Measurements from ENCODE around the gene RXRA. TPM values are rescaled to one million over a fixed set of nuclear protein-coding genes. Genes with fewer than 3 reads are reported as not detected.

The RXRA gene
- total RNA-seq, 4 donors from 2014 or later = 27.3 to 70.5 (median 58.6) TPM

DNA sequence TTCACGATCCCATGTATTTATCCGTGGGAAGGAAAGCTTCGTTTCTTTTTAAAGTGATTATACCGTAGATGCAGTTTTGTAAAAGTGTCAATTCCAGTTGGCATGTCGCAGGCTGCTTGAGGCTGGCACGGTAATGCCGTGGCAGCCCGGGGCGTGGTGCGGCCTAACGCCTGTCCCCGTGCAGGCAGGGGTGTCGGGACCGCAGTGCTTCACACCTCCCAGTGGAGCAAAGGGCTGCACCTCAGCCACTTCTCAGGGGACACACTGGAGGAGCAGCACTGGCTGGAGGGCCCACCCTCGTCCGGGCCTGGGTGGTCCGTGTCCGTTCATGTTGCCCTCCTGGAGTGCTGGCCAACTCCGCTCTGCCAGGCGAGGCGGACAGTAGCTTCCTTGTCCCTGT is 103.2 kb downstream of the RXRA start:
- intact Hi-C loops (cut with DNase I; ENCODE audit: low total_unique reads) = no loop called here
- peaks cover 16 to 34% (median 19%) of the 10 kb centered on the region in 4 donors for H3K4me1 ChIP-seq
- H3K27ac ChIP-seq = no peak overlapping the region
- no peak overlapping the region for H3K4me3 ChIP-seq
- H3K36me3 ChIP-seq = peaks cover 0 to 3% (median 0%) of the 10 kb centered on the region in 4 donors
- H3K27me3 ChIP-seq = no peaks in the 10 kb centered on the region
- no peaks in the 10 kb centered on the region for H3K9me3 ChIP-seq
- no peak for DNase-seq
- TF ChIP-seq POLR2A (IDR thresholded peaks at IDR 0.05) = no peak
- TF ChIP-seq EP300 (IDR thresholded peaks at IDR 0.05; ENCODE audit: low read depth) = no peak
- TF ChIP-seq POLR2AphosphoS5 (IDR thresholded peaks at IDR 0.05) = no peak
- TF ChIP-seq, protein P1, sequence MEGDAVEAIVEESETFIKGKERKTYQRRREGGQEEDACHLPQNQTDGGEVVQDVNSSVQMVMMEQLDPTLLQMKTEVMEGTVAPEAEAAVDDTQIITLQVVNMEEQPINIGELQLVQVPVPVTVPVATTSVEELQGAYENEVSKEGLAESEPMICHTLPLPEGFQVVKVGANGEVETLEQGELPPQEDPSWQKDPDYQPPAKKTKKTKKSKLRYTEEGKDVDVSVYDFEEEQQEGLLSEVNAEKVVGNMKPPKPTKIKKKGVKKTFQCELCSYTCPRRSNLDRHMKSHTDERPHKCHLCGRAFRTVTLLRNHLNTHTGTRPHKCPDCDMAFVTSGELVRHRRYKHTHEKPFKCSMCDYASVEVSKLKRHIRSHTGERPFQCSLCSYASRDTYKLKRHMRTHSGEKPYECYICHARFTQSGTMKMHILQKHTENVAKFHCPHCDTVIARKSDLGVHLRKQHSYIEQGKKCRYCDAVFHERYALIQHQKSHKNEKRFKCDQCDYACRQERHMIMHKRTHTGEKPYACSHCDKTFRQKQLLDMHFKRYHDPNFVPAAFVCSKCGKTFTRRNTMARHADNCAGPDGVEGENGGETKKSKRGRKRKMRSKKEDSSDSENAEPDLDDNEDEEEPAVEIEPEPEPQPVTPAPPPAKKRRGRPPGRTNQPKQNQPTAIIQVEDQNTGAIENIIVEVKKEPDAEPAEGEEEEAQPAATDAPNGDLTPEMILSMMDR (IDR thresholded peaks at IDR 0.05) = no peak
- 85 to 94% methylated on average over 4 to 21 of the region's 21 CpGs for WGBS, 2 donors (ENCODE audit: low coverage in 1 of 2)
- in situ Hi-C loops (cut with MboI; ENCODE audit: low pct_ligation_motif_present in 1 of 4, low pct_unique_long_range_greater_than_20kb in 1 of 4, low sequenced_read_pairs in 3 of 4) = no loop called here

- peaks cover 0 to 3% (median 0%) of the 10 kb centered on the region in 4 donors for H3K36me3 ChIP-seq
- peaks cover 30 to 48% (median 32%) of the 10 kb centered on the region in 4 donors for H3K4me1 ChIP-seq
- 83% methylated on average over 6 of the region's 6 CpGs; no CpG with 5 or more reads in 1 of the 2 donors for WGBS, 2 donors (ENCODE audit: low coverage in 1 of 2)
- no peaks in the 10 kb centered on the region for H3K27me3 ChIP-seq
- TF ChIP-seq POLR2A (IDR thresholded peaks at IDR 0.05) = no peak
- TF ChIP-seq, protein P1 (IDR thresholded peaks at IDR 0.05) = no peak
- TF ChIP-seq EP300 (IDR thresholded peaks at IDR 0.05; ENCODE audit: low read depth) = no peak
- TF ChIP-seq POLR2AphosphoS5 (IDR thresholded peaks at IDR 0.05) = no peak
- H3K4me3 ChIP-seq = no peak overlapping the region
- no peak for DNase-seq
- intact Hi-C loops (cut with DNase I; ENCODE audit: low total_unique reads) (loop anchor here (10.0 kb wide), 1 partner anchor 106 kb away; the partner anchor contains the start of gene RXRA), in situ Hi-C loops (cut with MboI; ENCODE audit: low pct_ligation_motif_present in 1 of 4, low pct_unique_long_range_greater_than_20kb in 1 of 4, low sequenced_read_pairs in 3 of 4) (no loop called here)
- no peaks in the 10 kb centered on the region for H3K9me3 ChIP-seq
- peak overlapping the region in 1 of 4 donors; percentile 88 for H3K27ac ChIP-seq
These were observed 104.8 kb downstream of the RXRA start for GRCh38 chr9:134431095-134431494.

DNA sequence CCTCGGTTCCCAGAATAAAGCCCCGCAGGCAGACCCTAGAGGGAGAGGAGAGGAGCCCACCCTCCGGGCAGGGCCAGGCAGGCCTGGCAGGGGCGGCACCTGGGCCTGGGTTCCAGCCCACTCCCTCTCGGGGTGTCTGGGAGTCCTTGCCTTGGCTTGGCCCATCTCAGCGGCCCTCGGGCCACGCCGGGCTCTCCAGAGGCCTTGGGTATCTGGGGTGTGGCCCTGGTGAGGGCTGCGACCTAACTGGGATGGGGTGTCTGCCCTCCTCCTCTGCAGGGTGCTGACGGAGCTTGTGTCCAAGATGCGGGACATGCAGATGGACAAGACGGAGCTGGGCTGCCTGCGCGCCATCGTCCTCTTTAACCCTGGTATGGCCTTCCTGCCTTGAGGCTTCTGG is 105.4 kb downstream of the RXRA start:
- Histone ChIP-seq H3K36me3 (peaks cover 0 to 3% (median 0%) of the 10 kb centered on the region in 4 donors), H3K27ac (peak overlapping the region in 2 of 4 donors; percentile 40 to 88), H3K9me3 (no peaks in the 10 kb centered on the region), H3K27me3 (no peaks in the 10 kb centered on the region), H3K4me1 (peaks cover 33 to 54% (median 36%) of the 10 kb centered on the region in 4 donors), H3K4me3 (no peak overlapping the region)
- TF ChIP-seq, protein P1 (IDR thresholded peaks at IDR 0.05) = no peak
- TF ChIP-seq POLR2AphosphoS5 (IDR thresholded peaks at IDR 0.05) (no peak), EP300 (IDR thresholded peaks at IDR 0.05; ENCODE audit: low read depth) (no peak), POLR2A (IDR thresholded peaks at IDR 0.05) (no peak)
- no peak for DNase-seq
- WGBS, 2 donors (ENCODE audit: low coverage in 1 of 2) = 91% methylated on average over 9 of the region's 16 CpGs; no CpG with 5 or more reads in 1 of the 2 donors
- intact Hi-C loops (cut with DNase I; ENCODE audit: low total_unique reads) = loop anchor here (10.0 kb wide), 1 partner anchor 107 kb away; the partner anchor contains the start of gene RXRA
- in situ Hi-C loops (cut with MboI; ENCODE audit: low pct_ligation_motif_present in 1 of 4, low pct_unique_long_range_greater_than_20kb in 1 of 4, low sequenced_read_pairs in 3 of 4) = no loop called here

DNA sequence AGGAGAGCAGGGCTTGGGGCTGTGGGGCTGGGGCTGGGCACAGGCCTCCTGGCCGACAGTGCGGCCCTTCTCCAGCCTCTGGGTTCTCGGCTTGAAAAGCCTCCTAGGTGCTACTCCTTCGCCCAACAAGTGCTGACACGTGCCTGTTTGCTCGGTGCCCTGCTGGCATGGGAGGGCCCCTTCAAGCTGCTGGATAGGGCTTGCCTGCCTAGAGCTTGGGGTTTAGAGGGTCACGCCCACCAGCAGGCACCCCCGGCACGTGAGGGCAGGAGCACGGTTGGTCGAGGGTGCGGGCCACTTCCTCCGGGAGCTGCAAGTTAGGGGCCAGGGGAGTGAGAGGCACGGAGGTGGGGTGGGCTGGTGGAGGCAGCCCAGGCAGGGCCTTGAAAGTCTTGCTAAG is 106.2 kb downstream of the RXRA start:
- in situ Hi-C loops (cut with MboI; ENCODE audit: low pct_ligation_motif_present in 1 of 4, low pct_unique_long_range_greater_than_20kb in 1 of 4, low sequenced_read_pairs in 3 of 4) = no loop called here
- Histone ChIP-seq H3K36me3 (peaks cover 0 to 3% (median 0%) of the 10 kb centered on the region in 4 donors), H3K27ac (peak overlapping the region; percentile 20 to 88 (median 60)), H3K4me3 (no peak overlapping the region), H3K27me3 (no peaks in the 10 kb centered on the region), H3K9me3 (no peaks in the 10 kb centered on the region), H3K4me1 (peaks cover 33 to 62% (median 40%) of the 10 kb centered on the region in 4 donors)
- TF ChIP-seq POLR2AphosphoS5 (IDR thresholded peaks at IDR 0.05) (no peak), EP300 (IDR thresholded peaks at IDR 0.05; ENCODE audit: low read depth) (no peak), POLR2A (IDR thresholded peaks at IDR 0.05) (no peak)
- TF ChIP-seq, protein P1 (IDR thresholded peaks at IDR 0.05) = no peak
- no peak for DNase-seq
- intact Hi-C loops (cut with DNase I; ENCODE audit: low total_unique reads) = loop anchor here (10.0 kb wide), 1 partner anchor 108 kb away; the partner anchor contains the start of gene RXRA
- WGBS, 2 donors (ENCODE audit: low coverage in 1 of 2) = 92% methylated on average over 12 of the region's 14 CpGs; no CpG with 5 or more reads in 1 of the 2 donors

Measured in transverse colon (tissue), 4 donors.